Stimulated activated CD8-positive, alpha-beta memory T cell treated with anti-CD3 and anti-CD28 coated beads, Interleukin-4, amount 100 ng/mL, for 4 hours (primary cell): ENCODE measurements around the gene CRY2.

ENCODE experiments used
- DNase-seq, 2 donors: peaks; one replicate each; pipeline ENCODE4 v3.0.0-alpha.2; 2020; ENCODE audit warnings: low read depth in 2 of 2, low spot score in 1 of 2

The CRY2 gene

DNA sequence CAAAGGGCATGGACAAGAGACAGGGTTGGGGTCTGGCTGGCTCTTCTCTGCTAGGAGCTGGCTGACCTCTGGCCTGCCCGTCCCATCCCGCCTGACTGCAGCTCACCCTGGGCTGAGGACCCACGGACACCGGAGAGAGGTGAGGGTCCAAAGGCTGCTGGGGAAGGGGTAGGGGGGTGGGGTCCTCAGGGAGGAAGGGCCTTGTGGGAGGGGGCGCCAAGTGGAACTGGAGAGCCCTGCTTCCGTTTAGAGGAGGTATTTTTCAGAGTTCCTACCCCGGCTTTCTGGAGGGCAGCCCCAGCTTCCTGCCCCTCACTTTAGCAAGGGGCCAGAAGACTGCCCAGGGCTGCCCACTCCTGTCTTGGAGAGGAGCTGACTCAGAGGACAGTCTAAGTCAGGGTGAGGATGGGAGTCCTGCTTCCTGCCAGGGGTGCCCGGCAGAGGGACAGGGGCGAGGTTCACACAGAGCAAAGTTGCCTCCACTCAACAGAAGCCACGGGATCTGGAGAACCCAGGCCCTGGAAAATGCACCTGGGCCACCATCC lies 82.3 kb downstream of the CRY2 start:
- DNase-seq = no peak

DNA sequence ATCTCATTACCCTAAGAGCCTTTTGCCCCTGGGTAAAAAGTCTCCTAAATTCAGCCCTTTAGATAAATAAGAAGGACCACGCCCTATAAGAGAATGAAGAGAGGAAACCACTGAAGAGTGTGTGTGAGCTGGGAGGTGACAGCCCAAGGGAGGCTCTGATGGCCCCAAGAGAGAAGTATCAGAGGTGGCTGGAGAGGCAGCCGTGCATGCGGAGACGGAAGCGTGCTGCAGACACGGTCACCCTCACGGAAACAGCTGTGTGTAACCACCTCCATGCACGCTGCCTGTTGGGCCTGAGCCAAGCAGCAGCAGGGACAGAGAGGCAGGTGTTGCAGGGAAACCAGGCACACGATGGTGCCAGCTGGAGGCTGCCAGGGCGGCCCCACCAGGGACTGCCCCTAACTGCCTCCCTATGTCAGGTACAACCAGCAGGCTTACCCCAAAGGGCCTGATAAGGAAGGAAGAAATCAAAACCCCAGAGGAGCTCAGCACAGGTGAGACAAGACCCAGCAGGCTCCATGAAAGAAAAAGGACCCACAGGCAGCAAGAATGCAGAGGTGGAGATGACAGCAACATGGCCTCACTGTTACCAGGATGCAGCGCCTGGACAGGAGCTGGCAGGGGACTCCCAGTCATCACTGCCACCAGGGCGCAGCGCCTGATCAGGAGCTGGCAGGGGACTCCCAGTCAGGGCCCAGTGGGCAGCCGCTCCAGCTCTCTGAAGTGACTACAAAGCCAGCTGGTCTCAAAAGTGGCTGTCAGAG lies 82.9 kb downstream of the CRY2 start:
- DNase-seq = no peak

DNA sequence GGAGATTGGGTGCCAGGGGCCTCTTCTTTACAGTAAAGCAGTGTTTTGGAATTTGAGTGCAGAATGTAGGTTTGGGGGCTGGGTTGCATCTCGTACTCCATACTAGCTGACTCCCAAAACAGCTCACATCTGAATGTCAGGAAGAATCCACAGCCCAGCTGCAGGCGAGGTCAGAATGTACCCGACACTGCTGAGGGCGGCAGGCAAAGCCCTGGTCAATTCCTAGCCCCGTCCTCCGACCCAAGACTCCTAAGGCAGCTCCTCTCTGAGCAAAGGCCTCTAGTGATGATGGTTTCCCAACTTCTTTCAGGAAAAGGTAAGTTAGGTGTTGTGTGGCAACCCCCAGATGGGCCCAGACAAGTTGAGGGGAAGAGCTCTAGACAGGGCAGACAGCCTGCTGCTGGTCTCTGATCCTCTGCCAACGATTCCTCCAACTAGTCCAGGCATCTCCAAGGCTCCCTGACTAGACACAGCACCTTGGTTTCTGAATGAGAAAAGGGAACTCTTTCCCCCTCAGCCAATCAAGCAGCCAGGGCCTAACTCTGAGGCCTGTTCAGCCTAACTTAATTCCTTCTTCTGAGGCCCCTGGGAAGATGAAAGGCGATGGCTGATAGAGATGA lies 83.8 kb downstream of the CRY2 start:
- DNase-seq = no peak

DNA sequence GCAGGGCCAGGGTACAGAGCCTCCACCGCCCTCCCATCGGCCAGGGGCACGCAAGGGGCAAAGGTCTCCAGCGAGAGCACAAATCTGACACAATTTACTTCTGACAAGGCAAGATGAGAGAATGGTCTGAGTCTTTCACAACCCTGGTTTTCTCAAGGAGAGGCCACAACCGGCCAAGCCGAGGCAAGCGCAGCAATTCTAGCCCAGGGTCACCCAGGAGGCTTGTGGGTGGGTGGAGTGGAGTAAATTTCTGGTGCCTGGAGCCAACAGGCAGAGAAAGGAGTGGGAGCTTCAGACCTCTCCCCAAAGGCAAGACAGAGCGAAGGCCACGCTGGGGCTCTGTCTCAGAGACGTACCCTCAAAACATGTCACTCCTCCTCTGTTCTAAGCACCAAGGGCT lies 84.5 kb downstream of the CRY2 start:
- DNase-seq = no peak

DNA sequence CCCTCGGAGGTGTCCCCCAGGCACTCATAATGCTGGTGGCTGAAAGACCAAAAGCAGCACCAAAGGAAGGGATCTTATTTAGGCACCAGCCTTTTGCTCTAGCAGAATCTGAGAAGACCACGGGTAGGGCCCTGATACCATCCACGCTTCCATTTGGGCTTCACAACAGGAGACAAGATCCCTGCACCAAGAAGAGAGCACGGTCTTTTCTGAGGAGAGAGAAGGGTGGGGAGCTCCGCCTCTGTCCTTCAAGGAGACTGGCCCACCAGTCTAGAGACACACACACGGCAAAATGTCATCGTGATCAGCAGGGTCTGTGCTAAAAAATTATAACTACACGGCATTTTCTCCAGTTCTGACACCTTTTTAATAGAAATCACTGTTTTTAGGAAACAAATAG lies 84.9 kb downstream of the CRY2 start:
- DNase-seq = no peak
